Activated CD8-positive, alpha-beta memory T cell treated with anti-CD3 and anti-CD28 coated beads for 24 hours (primary cell): ENCODE data around the gene NABP2.
A peak's percentile ranks its signal among the peaks of the same experiment; 100 is the strongest.

ENCODE experiments used
- DNase-seq: peaks from one replicate; pipeline ENCODE4 v3.0.0-alpha.2; 2020

NABP2 gene

DNA sequence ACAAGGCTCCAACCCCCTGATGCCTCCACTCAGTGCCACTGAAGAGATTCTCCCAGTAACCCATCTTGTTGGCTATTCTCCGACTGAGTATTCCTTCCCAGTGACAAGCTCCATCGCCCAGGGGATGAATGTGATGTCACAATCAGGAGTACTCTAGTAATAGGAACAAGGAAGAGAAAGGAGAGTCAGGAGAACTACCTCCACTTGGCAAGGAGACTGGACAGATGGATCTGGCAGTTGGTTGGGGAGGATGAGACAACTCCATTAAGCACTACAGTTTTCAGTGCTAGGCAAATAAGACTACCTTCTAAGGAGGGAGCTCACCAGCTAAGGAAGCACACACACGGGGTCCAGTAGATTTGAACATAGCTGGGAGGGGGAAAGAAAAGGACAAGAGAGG lies 7.7 kb upstream of the NABP2 start:
- DNase-seq = no peak

DNA sequence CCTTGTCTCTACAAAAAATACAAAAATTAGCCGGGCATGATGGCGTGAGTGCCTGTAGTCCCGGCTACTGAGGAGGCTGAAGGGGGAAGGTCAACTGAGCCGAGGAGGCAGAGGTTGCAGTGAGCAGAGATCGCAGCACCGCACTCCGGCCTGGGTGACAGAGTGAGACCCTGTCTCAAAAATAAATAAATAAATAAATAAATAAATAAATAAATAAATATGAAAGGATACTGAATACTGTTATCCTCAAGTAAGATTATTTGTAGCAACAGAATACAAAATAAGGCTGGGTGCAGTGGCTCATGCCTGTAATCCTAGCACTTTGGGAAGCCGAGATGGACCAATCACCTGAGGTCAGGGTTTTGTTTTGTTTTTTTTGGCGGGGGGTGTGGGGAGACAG lies 4.3 kb upstream of the NABP2 start:
- DNase-seq = no peak

DNA sequence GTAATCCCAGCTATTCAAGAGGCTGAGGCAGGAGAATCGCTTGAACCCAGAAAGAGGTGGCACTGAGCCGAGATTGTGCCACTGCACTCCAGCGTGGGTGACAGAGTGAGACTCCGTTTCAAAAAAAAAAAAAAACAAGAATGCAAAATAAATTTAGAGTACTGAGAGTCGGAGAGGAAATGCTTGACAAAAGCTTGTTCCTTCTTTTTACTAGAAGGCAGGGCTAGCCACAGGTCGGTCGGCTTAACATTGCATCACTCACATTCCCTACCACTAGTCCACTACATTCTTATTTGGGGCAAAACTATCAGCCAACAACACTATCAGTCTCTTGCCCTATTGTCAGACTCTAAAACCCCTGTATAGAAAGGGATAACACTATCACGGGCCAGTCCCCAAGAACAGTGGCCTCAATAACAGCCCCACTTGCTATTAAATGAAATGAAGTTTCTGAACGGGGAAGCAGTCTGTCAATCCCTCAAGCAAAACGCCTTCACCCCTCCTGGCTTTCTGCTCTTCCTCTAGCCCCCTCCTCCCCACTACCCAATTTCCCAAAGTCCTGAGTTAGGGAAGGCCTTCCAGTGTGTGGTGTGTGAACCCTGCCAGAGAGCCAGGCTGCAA lies 3.4 kb upstream of the NABP2 start:
- DNase-seq = no peak

DNA sequence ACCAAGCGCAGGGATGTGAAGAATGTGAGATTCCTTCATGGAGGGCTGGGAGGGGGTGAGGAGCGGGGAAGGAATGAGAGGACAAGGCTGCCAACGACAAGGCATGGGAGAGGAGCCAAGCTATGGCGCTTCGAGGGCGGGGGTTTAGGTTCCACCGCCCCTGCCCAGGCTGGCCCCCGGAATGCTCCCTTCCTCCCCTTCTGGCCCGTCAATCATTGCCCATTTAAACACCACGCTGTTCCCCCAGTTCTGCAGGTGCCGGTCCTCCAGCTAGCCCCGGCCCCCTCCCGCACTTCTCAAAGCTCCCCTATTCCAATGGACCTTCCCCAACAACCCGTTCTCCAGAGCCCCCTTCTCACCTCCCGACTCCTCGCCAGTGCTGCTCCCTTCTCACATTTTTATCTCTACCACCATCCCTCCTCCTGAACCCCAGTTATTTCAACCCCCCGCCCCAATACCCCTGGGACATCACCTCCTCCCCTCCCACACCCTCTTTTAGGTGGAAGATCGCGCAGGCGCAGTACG lies 2.8 kb upstream of the NABP2 start:
- DNase-seq = no peak

DNA sequence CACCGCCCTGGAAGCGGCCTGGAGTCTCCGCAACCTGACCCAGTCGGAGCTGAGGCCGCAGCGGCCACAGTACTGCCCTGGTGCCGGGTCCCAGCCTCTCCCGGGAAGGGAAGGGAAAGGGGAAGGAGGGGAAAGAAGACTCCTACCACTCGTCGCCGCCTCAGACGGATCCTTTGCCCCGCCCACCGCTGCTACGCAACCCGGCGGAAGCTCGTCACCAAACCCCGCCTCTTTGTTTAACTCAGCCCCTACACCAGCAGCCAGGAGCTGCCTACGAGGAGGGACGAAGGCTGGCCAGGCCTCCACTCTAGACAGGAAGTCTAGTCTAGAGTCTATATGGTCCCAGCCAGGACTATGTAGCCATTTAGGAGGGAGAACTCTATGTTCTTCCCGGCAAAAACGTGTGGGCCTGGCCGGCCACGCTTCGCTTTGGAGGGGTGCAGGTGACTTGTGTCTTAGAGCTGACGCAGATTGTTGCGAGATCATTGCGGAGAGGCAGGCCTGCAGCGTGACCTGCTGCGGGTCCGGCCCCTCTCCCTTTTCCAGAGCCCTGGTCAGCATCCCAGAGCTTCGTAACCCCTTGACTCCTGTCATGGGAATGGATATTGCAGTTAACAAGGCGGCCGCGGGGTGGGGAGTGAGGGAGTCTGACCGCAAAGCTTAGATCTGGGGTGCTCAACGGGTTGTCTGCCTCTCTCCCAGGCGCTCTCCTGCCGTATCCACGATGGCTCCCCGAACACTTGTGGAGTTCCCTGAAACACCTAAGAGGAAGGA lies 2.2 kb upstream of the NABP2 start, which contains the start of gene RNF41:
TSS of gene RNF41 (minus strand) at position 166 of the 774 bp plus-strand sequence. CDS start 7,875 bp downstream, outside the sequence.
- peak; percentile 96 for DNase-seq

DNA sequence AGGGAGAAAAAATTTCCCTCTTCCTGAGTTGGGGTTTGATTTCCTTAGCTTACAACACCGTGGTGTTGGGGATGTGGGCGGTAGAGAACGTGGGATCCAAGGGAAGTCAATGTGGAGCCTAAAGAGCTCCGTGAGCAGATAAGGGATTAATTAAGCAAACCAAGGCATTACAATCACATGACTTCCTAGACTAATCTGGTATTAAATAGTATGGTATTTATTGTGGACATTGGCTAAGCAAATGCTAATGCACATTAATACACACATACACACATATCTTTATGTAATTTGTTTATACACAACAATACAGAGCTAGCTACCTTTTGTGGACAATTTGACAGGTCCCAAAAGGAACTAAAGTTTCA lies 1.6 kb upstream of the NABP2 start:
- DNase-seq = no peak

DNA sequence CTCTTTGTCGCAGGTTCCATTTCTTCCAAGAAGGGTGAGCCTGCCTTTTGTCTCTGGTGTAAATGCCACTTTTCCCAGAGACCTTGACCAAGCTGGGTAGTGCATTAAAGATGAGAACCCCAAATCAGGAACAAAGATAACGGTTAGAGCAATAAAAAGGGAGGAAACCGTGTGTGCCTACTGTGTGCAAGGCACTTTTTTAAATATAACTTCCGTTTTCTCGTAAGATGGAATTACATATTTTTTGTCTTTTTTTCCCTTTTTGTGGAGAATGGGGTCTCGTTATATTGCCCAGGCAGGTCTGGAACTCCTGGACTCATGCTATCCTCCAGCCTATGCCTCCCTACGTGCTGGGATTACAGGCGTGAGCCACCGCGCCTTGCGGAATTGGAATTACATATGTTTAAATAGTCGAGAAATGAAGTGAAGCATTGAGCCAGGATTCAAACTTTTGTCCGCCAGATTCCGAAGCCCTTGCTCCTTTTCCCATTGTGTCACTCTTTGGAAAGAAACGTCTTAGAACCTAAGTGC lies 506 bp upstream of the NABP2 start:
- no peak for DNase-seq

DNA sequence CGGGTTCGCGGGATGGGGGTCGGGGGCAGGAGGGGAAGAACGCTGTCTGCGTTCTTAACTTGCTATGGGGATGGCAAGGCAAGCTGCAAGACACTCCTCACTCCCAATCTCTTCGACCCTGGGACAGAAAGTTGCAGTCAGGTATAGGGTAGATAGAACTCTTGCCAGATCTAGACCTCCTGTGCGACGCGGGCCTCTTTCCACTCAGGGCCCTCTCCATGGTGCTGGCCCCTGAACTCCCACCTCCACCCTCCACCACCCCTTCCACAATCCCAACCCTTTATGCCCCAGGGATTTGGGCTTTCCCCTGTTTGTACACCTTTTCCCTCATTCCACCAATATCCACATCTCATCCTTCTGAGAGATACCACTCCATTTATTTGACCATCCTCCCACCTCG lies 812 bp downstream of the NABP2 start:
- no peak for DNase-seq

DNA sequence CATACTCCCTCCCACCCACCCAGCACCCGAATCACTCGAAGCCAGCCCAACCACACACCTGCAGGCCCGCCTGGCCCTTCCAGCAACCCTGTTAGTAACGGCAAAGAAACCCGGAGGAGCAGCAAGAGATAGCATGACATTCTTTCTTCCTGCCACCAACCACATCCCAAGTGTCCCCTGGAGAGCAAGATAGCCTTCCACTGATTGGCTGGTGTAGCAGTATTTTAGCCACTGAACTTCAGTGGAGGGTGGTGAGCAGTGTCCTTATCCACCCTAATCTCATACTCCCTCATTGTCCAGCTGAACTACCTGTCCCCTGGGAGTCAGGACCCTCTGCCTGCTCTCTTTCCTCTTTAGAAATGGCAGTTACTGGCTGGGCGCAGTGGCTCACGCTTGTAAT lies 4.9 kb downstream of the NABP2 start:
- DNase-seq = no peak

DNA sequence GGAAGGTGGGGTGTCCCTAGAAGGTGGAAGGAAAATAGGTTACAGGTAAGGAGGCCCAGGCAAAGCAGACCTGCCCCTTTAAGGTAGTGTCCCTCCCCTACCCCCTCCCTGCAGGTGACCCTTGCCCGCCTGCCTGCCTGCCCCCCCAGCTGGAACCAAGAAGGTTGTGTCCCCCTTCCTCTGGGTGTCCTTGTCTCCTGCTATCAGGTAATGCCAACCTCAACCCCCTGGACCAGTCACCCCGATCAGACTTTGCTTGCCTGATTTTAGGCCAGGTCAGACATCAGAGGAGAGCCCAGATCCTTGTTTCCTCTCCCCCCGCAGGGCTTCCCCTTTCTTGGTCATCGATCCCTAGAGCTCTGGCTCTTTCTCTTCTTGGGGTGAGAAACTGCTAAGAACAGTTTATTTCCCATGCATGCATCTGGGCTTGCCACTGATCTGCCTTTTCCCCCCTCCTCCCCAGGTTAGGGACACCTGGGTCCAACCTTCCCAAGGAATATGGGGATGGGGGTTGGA lies 5.8 kb downstream of the NABP2 start, which contains the start of gene SLC39A5:
TSS of gene SLC39A5 (plus strand) at position 136 of the 516 bp plus-strand sequence. CDS start 1,224 bp downstream, outside the sequence.
- DNase-seq = no peak

DNA sequence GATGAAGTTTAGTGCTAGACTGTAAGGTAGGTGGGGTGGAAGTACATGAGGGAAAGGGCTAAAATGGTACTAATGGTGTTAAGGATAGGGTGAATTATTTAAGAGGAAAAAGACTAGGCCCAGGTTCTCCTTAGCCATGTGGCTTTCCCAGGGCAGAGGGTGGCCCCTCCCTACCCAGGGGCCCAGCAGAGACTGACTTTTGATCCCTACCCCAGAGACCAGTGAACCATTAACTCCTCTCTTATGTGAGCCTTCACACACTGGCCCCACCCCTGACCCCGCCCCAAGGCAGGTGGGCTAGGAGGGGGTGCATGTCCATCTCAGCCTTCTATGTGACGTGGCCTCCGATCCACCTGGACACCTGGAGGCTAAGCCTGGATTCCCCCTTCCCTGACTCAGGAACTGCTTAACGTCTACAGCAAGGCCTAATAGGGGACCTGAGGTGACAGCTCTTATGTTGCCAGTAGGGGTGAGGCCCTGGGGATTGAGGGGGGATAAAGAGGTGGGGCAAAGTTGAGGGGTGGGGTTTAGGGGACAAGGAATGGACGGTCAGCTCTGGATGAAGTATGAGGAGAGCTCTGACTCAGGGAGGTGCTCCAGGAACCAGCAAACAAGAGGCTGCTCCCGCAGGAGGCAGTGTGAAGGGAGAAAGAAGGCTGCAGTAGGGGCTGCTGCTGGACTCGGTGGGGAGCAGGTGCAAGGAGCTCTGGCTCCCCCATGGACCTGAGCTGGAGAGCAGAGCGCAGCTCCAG lies 6.5 kb downstream of the NABP2 start:
- DNase-seq = no peak

DNA sequence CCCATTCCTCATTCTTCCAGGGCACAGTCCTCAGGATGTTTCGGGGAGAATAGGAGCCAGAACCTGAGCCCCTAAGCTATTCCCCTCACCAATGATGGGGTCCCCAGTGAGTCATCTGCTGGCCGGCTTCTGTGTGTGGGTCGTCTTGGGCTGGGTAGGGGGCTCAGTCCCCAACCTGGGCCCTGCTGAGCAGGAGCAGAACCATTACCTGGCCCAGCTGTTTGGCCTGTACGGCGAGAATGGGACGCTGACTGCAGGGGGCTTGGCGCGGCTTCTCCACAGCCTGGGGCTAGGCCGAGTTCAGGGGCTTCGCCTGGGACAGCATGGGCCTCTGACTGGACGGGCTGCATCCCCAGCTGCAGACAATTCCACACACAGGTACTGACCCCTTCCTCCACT lies 7.0 kb downstream of the NABP2 start:
- no peak for DNase-seq

DNA sequence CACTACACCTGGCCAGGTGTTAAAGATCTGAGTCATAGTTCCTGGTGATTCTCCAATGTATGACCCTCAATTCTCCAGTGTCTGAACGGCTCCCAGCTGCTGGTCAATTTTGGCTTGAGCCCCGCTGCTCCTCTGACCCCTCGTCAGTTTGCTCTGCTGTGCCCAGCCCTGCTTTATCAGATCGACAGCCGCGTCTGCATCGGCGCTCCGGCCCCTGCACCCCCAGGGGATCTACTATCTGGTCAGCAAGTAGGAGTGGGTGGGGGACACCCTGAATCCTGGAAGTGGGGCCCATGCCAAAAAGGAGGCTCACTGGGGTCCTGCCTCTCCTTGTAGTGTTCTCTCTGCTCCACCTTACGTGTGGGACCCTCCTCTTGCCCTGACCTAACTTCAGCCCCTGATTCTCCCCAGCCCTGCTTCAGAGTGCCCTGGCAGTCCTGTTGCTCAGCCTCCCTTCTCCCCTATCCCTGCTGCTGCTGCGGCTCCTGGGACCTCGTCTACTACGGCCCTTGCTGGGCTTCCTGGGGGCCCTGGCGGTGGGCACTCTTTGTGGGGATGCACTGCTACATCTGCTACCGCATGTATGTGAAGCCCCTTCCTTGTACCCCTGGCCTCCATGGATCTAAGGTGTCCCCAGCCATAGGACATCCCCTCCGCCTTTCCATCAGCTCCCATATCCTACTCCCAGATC lies 10.7 kb downstream of the NABP2 start:
- no peak for DNase-seq

DNA sequence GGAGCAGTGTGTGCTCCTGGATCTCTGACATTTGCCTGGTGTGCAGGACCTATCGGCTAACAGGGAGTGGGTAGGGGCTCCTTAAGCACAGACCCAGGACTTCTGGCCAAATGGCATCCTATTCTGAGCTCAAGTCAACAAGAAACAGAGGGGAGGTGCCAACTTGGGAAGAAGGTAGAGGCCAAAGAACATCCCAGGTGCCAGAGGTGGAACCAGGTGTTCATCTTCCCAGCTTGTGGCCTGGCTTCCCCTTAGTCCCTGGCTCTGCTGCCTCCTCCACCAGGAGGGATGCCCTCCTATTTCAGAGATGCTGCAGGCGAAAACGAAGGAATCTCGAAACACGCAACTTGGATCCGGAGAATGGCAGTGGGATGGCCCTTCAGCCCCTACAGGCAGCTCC lies 11.9 kb downstream of the NABP2 start:
- no peak for DNase-seq

DNA sequence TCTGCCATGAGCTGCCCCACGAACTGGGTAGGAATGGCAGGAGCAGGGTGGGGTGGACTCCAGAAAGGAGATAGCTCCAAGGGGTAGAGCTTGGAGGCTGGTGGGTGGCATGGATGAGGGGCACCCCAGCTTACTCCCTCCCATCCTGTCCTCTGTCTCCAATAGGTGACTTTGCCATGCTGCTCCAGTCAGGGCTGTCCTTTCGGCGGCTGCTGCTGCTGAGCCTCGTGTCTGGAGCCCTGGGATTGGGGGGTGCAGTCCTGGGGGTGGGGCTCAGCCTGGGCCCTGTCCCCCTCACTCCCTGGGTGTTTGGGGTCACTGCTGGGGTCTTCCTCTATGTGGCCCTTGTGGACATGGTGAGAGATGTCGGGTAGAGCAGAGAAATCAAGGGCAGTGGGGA lies 12.8 kb downstream of the NABP2 start:
- no peak for DNase-seq

DNA sequence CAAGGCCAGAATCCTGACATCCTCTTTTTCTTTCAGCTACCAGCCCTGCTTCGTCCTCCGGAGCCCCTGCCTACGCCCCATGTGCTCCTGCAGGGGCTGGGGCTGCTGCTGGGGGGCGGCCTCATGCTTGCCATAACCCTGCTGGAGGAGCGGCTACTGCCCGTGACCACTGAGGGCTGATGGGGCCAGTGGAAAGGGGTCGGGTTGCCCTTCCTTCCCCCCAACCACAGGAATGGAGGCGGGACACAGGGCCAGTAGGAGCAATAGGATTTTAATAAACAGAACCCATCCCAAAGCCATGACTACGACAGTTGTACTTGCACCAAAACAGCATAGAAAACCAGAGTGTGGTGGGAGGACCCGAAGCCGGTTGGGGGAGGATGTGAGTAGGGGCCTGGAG lies 13.4 kb downstream of the NABP2 start:
- DNase-seq = no peak

DNA sequence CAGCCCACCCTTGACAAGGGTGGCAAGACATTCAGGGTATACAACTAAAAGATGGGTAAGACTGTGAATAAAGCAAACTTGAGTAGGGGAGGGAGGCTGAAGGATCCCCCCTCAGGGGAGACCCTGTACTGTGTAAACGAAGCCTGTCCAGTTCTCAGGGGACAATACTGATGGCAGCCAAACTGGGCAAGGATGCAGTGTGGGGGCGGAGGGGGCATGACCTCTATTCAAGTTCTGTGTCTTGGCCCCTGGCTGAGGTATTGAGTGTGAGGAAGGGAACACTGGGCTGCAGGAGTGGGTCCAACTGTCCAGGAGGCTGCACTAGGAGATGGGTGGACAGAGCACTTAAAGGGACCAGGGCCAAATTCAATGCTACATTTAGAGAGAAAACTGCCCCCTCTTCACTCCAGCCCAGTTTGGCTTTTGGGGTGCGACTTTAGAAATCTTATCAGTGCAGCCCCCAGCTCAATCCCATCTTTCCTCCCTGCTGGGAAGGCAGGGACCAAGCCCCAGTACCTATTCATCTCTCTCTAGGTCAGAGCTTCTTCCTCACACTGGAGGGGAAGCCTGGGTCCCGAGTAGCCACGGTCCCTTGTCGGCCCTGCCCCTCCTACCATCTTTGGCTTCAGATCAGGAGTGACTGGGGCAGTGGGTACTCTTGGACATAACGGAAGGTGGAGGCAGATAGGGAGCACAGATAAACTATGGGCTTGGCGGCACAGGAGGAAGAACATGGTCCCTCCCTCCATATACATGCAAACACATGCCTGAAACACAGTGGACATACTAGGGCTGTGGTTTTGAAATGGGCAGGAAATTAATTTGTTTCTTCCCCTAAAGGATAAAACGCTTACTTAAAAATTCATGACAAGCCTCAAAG lies 17.5 kb downstream of the NABP2 start:
- DNase-seq = no peak

DNA sequence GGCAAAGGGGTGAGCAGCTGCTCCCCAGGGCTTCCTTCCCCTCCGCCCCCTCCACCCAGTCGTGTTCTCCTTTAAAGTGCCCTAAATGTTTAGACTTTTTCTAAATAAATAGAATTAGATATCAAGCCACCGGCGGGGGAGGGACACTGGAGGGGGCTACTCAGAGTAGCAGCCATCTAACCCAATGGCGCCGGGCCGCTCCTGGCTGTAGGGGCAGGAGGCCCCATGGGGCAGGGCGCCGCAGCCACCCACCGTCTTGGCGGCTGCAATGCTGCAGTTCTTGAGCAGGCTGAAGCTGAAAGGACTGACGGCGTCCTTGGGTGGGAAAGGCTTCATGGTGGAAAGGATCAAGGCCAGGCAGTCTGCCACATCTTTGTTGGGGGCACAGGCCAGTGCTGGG lies 18.8 kb downstream of the NABP2 start:
- no peak for DNase-seq

DNA sequence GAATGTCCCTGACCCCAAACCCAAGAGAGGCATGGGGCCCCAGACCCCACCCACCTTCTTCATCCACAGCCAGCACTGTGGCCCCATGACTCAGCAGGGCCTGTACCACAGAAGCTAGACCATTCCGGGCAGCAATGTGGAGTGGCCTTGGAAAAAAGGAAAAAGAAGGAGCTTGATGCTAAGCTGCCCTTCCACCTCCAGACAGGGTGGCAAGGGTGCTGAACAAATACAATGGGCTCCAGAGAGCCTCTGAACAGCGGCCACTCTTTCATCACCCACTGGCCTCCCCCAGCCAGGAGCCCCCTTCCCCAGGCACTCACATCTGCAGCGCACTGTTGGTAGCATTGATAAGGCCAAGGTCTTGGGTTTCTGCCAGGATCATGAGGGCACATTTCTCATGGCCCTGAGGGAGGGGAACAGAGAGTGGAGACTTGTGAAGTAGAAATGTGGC lies 19.6 kb downstream of the NABP2 start:
- no peak for DNase-seq

DNA sequence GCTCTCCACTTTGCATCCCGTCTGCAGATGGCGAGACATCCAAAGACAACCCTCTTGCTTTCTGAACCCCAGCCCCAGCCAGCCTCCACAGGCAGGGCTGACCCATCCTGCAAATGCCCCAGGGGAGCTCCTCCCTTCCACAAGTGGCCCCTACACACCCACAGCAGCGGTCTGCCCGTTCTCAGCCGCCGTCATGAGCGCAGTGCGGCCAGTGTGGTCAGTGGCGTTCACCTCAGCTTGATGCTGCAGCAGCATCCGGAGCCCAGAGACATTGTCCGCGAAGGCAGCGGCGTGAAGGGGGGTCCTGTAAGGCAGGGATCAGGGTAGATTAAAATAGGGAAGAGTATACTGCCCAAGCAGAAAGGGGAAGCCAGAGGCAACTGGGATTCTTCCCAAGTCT lies 20.4 kb downstream of the NABP2 start:
- DNase-seq = no peak

DNA sequence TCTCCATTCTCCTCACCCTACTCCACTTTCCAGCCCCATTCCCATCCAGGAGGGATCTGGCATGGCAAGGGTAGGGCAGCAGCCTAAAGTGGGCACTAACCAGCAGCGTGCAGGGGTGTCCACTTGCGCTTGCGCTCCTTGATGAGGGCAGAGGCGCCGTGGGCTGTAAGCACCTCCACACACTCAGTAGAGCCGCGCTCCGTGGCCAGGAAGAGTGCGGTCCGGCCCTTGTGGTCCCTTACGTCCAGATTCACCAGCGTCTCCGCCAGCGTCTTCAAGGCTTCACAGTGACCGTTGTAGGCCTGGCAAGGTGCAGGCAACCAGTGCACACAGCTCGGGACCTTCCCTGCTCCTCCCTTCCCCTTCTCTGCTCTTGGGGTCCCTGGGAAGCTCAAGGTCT lies 23.8 kb downstream of the NABP2 start:
- DNase-seq = no peak
